Activated CD8-positive, alpha-beta memory T cell treated with anti-CD3 and anti-CD28 coated beads for 36 hours (primary cell): Measurements from ENCODE around the gene POU3F3. TPM values are rescaled to one million over a fixed set of nuclear protein-coding genes. Genes with fewer than 3 reads are reported as not detected.

ENCODE experiments used
- CTCF ChIA-PET: fragments of 350-600 bp; sonication (Branson Sonifier 250); formaldehyde crosslinking; loops from one replicate; lab custom pipeline; 2021; ENCODE audit warnings: antibody characterized with exemption; lab: Charles Lee
- POLR2A ChIA-PET: fragments of 350-600 bp; sonication (Branson Sonifier 250); formaldehyde crosslinking; loops from one replicate; lab custom pipeline; 2021; ENCODE audit warnings: antibody characterized with exemption; lab: Charles Lee
- total RNA-seq, 2 experiments: library from RNA; stranded (reverse); gene quantifications; one replicate each; pipeline ENCODE4 v1.2.3, GENCODE V29; 2021

POU3F3 gene
- total RNA-seq, 2 experiments from 2014 or later: not detected

DNA sequence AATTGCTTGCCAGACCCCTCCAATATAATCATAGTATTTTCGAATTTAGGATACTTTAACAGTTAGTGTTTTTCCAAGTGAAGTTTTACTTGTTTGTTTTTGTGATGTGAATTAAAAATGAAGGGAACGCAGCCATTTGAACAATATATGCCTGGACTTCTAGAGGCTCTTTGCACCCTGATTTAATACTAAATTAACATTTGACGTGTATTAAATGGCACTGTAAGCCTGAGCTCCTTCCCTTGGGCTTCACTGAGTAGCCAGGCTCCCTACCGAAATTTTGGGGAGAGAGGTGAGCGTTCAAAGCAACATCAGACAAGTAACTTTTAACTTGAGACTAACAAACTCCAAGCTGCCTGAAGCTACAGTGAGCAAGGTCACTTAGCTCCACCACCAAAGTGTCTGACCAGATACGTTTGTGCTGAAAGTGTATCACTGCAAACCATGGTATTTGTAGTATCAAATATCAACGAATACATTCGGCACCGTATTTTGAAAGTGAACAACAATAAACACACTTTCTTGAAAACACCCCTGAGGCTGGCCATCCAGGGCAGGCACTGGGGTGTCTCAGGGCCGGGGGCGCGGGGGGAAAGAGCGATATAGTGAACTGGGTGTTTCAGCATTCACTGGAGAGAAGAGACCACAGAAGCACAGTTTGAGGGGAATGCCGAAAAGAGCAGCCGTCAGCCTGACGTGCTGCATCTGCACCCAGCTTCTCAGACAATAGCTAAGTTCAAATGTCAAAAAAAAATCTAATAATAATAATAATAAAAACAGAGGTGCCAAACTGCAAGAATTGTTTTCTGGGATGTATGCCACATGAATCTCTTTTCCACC, 7.7 kb upstream of the POU3F3 start:
- POLR2A ChIA-PET: no interaction called here
- CTCF ChIA-PET: no interaction called here

DNA sequence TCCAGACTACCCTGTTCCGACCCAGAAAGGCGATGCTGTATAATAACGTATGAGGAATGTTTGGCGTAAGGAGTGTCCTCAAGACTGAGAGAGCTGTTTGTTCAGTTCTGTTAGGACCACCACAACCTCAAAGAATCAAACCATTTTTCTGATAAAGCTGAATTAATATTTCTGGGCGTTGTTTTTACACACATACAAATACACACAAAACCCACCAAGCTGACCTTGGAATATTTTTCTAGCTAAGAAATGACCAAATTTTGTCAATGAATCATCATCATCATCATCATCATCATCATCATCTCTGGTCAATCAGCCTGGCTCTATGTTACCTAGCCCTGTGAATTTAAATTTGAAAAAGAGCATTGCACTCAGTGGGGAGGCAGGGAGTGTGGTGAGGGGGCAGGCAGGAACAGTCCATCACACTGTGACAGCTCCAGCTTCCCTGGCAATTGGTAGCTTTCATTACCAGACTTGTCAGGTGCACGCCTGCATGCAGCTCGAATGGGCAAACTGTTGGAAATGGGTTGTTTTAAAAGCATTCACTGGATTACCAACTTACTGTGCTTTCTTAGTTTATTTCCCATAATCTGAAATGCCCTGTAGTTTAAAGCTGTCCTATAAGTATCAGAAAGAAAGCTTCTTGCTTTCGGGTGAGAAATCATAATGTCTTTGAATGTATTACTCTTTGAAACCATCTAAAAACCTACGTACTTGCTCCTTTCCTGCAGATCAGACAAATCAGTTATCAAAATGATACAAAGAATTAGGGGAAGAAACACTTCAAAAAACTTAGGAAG, 6.9 kb upstream of the POU3F3 start:
- POLR2A ChIA-PET: no interaction called here
- CTCF ChIA-PET: interaction anchor here (0.7 kb wide), 1 partner anchor 26 kb away, joined by 3 read pairs; no protein-coding TSS in a partner anchor

DNA sequence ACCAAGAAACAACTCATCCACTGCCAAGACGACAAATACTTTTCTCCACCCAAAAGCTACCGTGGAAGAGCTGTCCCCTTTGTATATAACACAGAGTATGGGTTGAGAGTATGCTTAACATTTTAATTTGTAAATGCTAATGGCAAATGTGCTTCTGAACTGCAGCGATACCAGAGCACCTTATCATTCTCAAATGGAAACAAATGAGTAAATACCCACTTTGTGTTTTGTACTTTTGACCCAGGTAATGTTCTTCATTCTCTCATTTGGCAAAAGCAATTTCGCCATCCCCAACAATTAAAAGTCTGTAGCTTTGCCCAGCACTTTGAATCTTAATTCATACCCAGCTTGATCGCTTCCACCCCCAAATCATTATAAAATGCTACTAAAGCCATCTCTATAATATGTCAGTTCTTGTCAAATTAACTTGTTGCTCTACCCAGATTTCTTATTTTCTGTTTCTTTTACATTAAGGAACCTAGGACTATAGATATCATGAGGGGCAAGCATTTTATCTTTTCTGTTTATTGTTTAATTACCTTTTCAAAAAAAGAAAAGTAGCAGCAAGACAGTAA, 6.2 kb upstream of the POU3F3 start:
- ChIA-PET POLR2A (no interaction called here), CTCF (interaction anchor here (0.7 kb wide), 1 partner anchor 25 kb away, joined by 3 read pairs; no protein-coding TSS in a partner anchor)

DNA sequence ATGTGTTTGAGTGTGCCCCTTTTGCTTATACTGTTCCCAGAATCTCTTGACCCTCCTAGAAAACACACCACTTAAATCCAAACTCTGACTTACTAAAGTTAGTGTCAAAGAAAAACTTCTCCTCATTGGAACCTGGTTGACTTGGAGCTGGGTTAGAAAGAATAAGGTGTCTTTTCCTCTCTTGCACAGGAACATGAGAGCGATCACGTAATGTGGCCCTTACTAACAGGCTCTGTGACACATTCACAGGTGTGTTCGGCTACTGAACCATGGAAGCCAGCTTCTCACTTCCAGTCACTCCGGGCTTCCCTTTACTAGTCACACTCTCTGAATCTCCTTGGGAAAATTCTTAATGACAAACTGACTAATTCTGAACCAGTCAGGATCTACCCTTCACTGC, 5.4 kb upstream of the POU3F3 start:
- CTCF ChIA-PET: no interaction called here

DNA sequence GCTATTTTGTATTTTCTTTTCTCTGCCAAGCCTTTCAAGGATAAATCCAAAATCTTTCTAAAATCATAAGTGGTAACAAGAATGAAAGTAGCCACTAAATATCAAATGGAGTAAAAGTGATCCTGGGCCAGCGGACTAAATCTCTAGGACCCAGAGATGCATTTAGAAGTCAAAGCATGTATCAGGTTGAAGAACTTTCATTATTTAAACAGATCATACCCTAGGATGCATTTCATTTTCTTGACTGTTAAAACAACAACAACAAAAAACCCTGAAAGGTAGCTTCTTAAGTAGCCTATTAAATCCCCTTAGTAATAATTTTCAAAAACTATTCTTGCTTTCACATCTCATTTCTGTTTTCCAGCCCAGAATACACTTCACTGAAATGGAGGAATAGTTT, 4.8 kb upstream of the POU3F3 start:
- ChIA-PET CTCF (interaction anchor here (1.2 kb wide), 2 partner anchors 19 to 25 kb away, joined by 3 read pairs; no protein-coding TSS in a partner anchor), POLR2A (no interaction called here)

More for the DNA sequence above, 5.4 kb upstream of the POU3F3 start:
- POLR2A ChIA-PET: no interaction called here

DNA sequence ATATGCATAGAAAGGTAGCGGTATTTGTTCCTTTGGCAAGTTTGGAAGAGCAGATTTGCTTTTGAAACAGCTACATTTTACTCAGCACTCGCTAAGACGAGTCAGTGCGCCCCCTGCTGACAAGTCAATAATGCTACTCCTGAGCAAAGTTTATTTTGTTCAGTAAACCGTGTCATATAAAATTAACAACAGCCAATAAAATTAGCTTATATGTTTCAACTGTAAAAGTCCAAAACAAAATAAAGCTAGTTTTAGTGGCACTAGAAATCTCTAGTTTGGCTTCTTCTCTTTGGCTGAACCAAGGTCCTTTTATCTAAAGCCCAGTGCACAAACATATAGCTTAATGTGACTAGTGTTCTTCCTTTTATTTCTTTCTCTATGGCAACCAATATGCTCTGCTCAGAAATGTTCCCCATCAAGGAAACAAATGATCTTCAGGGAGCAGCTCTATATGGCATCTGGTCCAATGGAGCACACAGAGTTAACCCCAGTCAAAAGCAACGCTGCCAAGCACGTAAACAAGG, 4.2 kb upstream of the POU3F3 start:
- ChIA-PET POLR2A (no interaction called here), CTCF (interaction anchor here (0.7 to 1.2 kb wide), 4 partner anchors 9 to 25 kb away, joined by 3 read pairs; no protein-coding TSS in a partner anchor)

DNA sequence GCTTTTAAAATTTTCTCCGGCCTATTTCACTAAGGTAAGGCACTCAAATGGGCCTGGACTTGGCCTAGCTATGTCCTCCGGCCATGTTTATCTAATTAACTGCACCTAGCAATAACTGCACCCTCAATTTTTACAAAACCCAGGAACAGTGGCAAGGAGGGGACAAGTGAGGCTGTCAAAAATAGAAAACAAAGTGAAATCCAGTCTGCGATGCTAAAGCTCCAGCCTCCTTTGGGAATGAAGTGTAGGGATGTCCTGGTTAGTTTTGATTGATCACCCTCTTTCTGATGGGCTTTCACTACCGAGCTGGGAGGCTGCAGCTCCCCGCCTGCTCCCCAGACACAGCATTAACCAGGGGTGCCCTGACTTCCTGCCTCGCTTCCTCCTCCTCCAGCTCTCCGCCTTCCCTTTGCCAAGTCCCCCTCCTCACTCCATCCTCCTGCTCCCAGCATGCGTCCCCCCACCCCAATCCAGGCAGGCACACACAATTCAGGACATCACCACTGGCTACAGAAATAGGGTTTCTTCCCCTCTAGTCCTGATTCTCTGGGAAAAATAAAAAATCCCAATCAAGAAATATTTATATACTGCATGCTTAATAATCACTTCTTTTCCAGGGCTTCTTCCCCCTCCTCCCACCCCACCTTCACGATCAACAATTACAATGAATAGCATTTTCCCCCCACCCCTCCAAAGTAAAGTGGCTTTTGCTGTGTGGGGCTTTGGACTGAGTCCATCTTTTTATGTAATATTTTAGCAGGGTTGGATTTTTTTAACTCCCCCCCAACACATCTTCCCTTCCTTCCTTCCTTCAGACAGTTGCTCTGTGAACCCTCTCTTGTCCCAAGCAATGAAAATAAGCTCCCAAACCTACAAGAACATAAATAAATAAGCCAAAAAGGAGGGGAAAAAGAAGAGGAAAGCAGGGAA, 3.3 kb upstream of the POU3F3 start:
- POLR2A ChIA-PET: no interaction called here
- CTCF ChIA-PET: interaction anchor here (0.6 to 1.2 kb wide), 4 partner anchors 9 to 24 kb away, joined by 3 to 4 read pairs (median 3); no protein-coding TSS in a partner anchor

DNA sequence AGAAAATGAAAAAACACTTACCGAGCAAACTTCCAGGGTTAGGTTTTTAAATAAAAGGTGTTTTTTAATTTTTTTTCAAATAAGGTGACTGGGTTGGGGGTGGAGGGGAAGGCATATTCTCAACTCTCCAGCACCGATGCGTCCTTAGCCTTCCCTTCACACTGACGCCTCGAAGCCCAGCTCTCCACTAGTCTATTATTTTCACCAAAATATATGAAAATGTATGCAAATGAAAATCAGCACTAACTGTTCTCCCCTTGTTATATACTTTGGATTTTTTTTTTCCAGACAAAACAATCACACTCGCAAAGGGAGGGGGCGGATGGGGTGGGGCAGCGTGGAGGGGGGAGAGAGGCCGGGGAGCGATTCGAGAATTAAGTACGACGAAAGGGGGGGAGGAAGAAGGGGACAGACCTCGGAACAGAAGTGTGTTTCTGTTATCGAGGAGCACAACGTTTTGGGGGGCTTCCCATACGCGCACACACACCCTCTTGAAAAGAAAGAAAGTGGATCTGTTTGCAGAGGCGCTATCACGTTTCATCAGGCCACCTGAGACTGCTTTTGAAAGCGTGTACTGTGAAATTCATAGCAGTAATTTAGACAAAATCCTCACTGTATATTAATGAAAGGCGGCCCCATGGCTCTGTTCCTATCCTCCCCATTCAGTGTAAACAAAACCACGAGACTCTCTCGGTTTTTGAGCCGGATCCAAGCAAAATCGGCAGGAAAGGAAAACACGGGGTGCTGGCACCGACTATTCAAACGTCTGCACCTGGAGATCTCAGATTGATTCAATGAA, 2.4 kb upstream of the POU3F3 start:
- CTCF ChIA-PET: interaction anchor here (0.6 kb wide), 1 partner anchor 13 kb away, joined by 4 read pairs; no protein-coding TSS in a partner anchor

DNA sequence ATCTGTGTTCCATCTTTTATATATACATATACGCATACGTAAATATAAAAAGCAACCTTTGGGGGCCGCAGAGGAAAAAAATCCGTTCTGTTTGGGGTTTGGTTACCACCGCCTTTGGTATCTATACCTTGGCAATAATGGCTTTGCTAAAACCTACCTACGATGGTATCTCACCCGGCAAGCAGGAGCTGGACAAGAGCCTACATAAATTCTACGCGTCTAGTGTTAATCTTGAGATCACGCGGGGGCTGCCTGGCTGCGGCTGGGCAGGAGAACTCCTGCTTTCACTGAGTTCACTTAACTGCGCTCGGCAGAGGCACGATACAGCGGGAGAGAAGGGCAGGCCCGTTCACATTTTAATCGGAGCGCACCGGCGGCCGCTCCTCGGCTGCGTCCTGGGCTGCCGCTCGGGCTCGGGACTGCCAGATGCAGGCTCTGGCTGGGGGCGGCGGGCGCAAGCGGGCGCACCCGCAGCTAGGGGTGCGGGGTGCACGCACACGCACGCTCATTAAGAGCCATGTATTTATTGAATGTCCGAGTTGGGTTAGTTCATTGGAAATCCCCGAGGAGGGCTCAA, 1.7 kb upstream of the POU3F3 start:
- ChIA-PET POLR2A (no interaction called here), CTCF (no interaction called here)

More for the DNA sequence above, 2.4 kb upstream of the POU3F3 start:
- POLR2A ChIA-PET: no interaction called here

DNA sequence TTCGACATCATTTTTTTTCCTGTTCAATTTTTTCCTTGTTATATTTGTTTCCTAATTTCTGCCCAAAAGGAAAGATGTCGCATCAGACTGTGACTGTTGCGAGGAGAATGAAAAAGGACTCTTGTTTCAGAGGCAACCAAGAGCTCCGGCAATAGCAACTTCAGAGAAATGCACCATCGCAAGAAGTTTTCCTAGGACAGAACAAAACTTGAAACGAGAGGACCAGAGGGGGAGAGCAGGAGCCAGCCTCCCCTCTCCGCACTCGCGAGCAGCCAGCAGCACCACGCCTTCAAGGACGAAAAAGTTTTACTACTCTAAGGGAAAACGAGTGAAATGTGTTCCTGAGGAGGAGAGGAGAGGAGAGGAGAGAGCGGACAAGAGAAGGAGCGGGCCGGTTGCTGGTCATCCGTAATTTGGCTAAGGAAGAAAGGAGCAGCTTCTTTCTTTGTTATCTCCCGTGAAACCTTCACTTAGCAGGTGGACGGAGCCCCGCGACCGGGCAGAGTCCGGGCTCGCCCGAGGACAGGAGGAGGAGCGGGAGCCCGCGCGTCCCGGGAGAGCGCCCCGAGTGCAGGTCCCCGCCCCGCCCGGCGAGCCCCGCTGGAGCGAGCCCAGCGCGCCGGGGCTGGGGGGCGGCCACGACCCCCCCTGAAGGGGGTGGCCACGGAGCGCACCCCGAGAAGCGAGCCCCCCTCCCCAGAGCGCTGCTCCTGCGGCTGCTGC, 744 bp downstream of the POU3F3 start:
- CTCF ChIA-PET: no interaction called here
- POLR2A ChIA-PET: no interaction called here

DNA sequence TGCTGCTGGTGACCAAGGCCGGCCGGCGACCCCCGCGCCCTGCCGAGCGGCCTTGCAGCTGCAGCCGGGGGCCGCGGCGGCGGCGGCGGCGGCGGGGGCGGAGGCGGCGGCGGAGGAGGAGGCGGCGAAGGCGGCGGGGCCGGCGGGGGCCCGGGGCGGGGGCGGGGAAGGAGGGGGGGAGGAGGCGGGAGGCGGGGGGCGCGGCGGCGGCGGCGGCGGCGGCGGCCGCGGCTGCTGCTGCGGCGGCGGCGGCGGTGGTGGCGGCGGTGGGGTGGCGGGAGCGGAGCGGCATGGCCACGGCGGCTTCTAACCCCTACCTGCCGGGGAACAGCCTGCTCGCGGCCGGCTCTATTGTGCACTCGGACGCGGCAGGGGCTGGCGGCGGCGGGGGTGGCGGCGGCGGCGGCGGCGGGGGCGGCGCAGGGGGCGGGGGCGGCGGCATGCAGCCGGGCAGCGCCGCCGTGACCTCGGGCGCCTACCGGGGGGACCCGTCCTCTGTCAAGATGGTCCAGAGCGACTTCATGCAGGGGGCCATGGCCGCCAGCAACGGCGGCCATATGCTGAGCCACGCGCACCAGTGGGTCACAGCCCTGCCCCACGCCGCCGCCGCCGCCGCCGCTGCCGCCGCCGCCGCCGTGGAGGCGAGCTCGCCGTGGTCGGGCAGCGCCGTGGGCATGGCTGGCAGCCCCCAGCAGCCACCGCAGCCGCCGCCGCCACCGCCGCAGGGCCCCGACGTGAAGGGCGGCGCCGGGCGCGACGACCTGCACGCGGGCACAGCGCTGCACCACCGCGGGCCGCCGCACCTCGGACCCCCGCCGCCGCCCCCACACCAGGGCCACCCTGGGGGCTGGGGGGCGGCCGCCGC, 1.5 kb downstream of the POU3F3 start:
- ChIA-PET POLR2A (no interaction called here), CTCF (no interaction called here)

DNA sequence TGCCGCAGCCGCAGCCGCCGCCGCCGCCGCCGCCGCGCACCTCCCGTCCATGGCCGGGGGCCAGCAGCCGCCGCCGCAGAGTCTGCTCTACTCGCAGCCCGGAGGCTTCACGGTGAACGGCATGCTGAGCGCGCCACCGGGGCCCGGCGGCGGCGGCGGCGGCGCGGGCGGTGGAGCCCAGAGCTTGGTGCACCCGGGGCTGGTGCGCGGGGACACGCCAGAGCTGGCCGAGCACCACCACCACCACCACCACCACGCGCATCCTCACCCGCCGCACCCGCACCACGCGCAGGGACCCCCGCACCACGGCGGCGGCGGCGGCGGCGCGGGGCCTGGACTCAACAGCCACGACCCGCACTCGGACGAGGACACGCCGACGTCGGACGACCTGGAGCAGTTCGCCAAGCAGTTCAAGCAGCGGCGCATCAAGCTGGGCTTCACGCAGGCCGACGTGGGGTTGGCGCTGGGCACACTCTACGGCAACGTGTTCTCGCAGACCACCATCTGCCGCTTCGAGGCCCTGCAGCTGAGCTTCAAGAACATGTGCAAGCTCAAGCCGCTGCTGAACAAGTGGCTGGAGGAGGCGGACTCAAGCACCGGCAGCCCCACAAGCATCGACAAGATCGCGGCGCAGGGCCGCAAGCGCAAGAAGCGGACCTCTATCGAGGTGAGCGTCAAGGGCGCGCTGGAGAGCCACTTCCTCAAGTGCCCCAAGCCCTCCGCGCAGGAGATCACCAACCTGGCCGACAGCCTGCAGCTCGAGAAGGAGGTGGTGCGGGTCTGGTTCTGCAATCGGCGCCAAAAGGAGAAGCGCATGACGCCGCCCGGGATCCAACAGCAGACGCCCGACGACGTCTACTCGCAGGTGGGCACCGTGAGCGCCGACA, 2.4 kb downstream of the POU3F3 start:
- POLR2A ChIA-PET: no interaction called here
- CTCF ChIA-PET: no interaction called here

DNA sequence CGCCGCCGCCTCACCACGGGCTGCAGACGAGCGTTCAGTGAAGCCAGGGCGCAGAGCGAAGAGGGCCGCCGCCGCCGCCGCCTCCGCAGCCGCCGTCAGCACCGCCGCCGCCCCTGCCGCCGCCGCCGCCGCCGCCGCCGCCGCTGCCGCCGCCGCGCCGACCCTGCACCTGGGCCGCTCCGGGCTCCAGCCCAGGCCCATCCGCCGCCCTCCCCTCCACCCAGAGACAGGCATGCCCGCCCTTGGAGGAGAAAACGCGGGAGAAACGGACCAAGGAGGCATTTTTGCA, 3.0 kb downstream of the POU3F3 start:
- POLR2A ChIA-PET: no interaction called here
- CTCF ChIA-PET: no interaction called here

DNA sequence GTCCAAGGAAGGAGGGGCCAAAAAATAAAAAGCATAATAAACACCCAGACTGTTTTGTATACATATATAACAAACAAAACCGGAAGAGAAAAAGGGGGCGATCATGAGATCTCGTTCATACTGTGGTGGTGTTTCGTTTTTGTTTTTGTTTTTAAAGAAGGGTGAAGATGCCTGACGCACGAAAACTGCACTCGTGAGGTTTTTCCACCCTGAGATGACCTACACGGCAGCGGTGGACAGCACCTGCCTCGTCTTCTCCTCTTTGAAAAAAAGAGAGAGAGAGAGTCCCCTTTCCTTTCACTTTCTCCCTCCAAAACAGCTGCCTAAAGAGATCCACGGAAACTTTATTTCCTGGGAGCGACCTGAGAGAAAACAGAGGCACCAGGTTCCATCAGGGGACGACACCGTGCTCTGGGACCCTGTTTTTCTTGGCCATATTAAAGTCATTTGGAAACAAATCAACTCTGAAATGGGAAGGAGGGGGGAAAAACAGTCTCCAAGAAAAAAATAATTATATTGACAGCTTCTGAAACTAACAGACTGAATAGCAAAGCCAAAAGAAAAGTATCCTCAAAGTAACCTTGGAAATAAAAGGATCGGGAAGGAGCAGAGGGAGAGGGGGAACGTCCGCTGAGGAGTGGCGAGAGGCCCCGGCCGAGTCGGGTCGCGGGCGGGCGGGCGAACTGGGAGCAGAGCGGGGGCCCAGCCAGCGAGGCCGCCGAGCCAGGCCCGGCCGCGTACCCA, 3.5 kb downstream of the POU3F3 start:
- ChIA-PET POLR2A (no interaction called here), CTCF (no interaction called here)
